ENCODE data around the gene TMEM214.
A peak's percentile ranks its signal among the peaks of the same experiment; 100 is the strongest.

The TMEM214 gene

GRCh38 chr2:27065128-27065527, 32.4 kb downstream of the TMEM214 start:
- DNase-seq (ENCODE audit: extremely low read depth, low read depth), result no peak
- H3K4me3 ChIP-seq (replicated peaks; ENCODE audit: low read depth, low read length), result no peak overlapping the region
- no peak for TF ChIP-seq CTCF (IDR thresholded peaks at IDR 0.05; ENCODE audit: low read depth, low read length, missing control alignments)

- no peak for TF ChIP-seq CTCF (IDR thresholded peaks at IDR 0.05; ENCODE audit: low read depth, low read length, missing control alignments)
- H3K4me3 ChIP-seq (replicated peaks; ENCODE audit: low read depth, low read length), result no peak overlapping the region
- no peak for DNase-seq (ENCODE audit: extremely low read depth, low read depth)
These were observed 34.6 kb downstream of the TMEM214 start for GRCh38 chr2:27067385-27067784.

GRCh38 chr2:27069436-27069835, 36.7 kb downstream of the TMEM214 start:
- no peak for DNase-seq (ENCODE audit: extremely low read depth, low read depth)
- no peak for TF ChIP-seq CTCF (IDR thresholded peaks at IDR 0.05; ENCODE audit: low read depth, low read length, missing control alignments)
- peak overlapping the region; percentile 98 for H3K4me3 ChIP-seq (replicated peaks; ENCODE audit: low read depth, low read length)

- no peak for DNase-seq (ENCODE audit: extremely low read depth, low read depth)
- TF ChIP-seq CTCF (IDR thresholded peaks at IDR 0.05; ENCODE audit: low read depth, low read length, missing control alignments), result no peak
- peak overlapping the region; percentile 98 for H3K4me3 ChIP-seq (replicated peaks; ENCODE audit: low read depth, low read length)
These were observed 37.3 kb downstream of the TMEM214 start for GRCh38 chr2:27069961-27070618.

- no peak for TF ChIP-seq CTCF (IDR thresholded peaks at IDR 0.05; ENCODE audit: low read depth, low read length, missing control alignments)
- DNase-seq (ENCODE audit: extremely low read depth, low read depth), result no peak
- H3K4me3 ChIP-seq (replicated peaks; ENCODE audit: low read depth, low read length), result peak overlapping the region; percentile 98
These were observed 38.0 kb downstream of the TMEM214 start for GRCh38 chr2:27070653-27071276.

- TF ChIP-seq CTCF (IDR thresholded peaks at IDR 0.05; ENCODE audit: low read depth, low read length, missing control alignments), result no peak
- DNase-seq (ENCODE audit: extremely low read depth, low read depth), result peak; percentile 57
- peak within 1 kb of the TSS; percentile 98 for H3K4me3 ChIP-seq (replicated peaks; ENCODE audit: low read depth, low read length)
These were observed 38.7 kb downstream of the TMEM214 start, which contains the start of gene OST4 for GRCh38 chr2:27071277-27071989. Gene OST4 (minus strand): TSS chr2:27071654.

Data from HFF-Myc (cell line).